ENCODE results near the gene FOXI2.

The FOXI2 gene

DNA sequence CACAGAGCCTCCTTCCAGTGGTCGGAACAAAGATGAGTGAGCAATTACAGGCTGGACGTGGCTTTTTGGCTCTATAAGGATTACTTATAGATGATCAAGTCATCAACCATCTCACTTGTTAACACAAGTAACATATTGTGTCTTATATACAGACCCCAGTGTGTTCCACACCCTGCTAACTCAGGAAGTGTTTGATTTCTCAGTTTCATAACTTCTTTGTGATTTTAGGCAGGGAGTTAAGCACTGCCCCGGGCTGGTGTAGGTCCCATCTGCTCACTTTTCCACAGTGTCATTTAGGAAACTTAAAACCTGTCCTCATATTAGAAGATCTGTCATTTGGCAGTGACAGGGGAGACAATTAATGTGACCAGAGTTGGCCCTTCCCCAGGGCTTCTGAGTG lies 6.2 kb downstream of the FOXI2 start:
- no peak for DNase-seq (ENCODE audit: low spot score)

DNA sequence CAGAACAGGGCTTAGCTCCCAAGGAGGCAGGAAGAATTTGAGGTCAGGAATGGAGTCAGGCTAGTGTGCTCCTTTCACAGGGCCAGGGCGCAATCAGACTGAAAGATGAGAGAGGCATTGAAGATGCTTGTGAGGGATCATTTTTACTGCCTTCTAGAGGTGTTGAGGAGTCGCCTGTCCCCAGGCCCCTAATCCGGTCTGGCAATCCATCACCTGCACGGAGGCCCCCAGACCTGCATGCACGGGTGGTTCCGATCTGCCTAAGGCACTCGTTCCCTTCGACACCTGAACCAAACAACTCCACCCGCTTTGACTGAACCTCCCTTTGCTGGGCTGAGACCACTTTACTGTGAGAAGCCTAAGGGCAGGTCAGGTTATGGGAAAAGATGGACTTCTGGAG lies 8.0 kb downstream of the FOXI2 start:
- DNase-seq (ENCODE audit: low spot score) = no peak

DNA sequence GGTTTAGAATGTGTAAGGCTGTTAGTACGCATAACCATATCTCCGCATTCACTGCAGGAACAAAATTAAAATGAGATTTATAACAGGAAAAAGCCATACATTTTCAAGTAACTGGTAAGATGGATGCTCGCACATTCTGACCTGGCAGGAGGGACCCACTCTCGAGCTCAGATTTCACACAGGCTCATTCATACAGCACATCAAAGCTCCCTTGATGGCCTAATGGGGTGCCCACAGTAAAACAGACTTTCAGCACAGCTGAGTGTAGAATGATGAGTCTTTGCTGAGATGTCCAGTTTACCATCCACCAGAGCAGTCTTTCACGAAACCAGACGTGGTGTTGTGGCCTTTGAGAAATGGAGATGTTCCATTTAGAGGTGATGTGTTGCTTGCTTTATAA lies 8.9 kb downstream of the FOXI2 start:
- no peak for DNase-seq (ENCODE audit: low spot score)

DNA sequence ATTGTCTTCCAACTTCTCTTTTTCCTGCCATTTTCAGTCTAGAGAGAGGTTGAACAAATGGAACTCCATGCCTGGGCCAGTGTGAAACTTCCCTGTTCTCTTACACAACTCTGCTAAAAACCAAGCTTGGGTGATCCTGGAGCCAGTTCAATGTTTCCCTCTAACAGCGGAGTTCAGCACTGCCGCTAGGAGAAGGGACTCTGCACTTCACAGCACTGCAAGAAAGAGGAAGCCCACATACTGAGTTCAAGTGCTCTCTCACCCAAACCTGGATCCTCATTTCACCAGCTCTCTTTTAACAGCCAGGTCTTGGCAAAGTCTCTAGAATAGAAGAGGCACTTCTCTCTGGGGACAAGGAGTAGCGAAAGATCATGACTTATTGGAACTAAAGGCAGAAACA lies 18.8 kb downstream of the FOXI2 start:
- no peak for DNase-seq (ENCODE audit: low spot score)

DNA sequence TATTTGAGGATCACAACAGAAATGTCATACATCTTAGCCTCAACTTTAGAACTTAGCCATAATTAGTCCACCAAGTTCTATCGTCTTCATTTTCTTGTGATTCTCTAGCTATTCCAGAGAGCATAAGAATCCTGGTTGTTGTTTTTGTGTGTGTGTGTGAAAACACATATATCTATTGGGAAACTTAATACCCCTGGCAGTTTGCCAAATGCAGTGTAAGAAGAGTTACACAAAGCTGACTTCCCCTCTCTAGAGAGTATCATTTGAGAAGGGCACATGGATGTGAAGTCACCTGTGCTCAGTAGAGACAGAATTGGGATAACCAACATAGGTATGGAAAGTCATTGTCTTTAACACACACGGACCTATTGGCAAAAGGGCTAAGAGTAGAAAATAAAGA lies 19.3 kb downstream of the FOXI2 start:
- no peak for DNase-seq (ENCODE audit: low spot score)

DNA sequence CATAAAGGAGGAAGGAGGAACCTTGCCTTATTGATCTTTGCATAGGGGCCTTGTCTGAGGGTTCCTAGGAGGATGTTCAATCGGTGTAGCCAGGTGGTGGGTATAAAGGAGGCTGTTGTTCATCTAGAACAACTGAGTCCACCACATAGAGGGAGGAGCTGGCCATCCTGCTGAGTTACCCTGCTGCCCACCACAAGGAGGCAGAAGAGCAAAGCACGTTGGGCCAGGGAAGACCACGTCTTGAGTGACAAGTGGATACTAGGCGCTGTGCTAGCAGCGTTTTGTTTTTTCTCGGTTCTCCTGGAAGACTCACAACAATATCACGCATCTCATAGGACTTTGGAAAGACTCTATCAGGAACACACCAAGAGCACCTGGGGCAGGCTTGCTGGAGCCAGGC lies 20.0 kb downstream of the FOXI2 start:
- DNase-seq (ENCODE audit: low spot score) = no peak

DNA sequence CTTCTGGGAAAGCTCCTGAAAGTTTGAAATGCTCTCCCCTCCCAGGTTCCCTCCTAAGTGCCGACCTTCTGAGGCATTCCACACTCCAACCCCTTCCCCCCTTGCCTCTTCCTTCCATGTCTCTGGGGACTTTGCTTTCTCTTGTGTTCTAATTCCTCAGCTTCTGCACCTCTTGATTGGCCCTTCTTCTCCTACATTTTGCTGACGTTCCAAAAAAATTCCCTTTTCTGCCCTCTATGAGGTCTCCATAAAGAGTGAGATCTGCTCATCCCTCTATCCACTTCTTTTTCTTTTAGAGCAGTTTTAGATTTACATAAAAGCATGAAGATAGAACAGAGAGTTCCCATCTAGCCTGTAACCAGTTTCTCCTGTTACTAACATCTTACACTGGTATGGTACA lies 22.3 kb downstream of the FOXI2 start:
- DNase-seq (ENCODE audit: low spot score) = no peak

DNA sequence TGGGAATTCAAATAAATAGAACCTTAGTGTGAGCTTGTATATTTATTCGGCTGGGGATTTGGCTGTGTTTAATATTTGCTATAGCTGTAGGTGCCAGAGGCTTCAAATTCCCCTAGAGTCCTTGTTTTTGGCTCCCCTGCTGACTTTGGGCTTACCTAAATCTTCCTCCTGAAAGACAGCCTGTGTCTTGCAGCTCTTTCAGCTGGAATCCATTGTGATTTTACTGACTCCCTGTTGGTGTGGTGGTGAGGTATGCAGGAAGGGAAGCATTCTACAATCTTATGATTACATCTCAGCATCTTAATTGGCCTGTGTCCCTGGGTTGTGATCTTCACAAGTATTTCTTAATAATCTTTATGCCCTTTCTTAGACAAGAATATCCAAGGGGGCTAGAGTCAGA lies 25.9 kb downstream of the FOXI2 start:
- no peak for DNase-seq (ENCODE audit: low spot score)

DNA sequence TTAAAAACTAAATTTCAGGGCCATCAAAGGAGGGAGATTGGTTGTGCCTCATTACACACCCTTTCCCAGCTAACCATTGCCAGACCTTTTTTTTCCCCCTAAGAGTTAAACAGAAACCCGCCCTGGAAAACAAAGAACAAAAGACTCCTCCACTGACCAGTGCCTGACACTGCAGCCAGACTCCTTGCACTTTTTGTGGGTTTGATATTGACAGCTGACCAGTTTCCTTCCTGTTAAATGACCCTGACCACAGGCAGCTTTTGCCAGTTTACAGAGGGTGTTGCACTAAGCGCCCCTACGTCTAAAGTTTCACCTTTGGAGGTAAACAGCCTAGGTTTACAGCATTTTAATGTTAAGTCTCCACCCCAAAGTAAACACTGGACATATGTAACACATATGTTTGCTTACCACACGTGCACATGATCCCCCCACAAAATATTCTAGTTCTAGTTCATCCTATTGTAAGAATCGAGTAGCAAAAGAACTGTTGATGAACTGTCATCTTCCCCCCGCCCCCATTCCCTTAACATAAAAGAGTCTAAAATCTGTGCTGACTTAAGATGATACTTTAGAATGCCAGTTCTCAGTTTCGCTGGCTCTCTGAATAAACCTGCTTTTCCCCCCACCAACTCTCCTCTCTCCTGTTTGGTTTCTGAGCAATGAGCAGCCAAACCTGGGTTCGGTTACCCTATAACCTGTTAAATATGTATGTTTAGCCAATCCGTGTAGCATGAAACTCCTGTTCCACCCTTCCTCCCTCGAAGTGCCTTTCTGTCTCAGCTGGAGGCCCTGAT lies 38.0 kb downstream of the FOXI2 start:
- DNase-seq (ENCODE audit: low spot score) = no peak

DNA sequence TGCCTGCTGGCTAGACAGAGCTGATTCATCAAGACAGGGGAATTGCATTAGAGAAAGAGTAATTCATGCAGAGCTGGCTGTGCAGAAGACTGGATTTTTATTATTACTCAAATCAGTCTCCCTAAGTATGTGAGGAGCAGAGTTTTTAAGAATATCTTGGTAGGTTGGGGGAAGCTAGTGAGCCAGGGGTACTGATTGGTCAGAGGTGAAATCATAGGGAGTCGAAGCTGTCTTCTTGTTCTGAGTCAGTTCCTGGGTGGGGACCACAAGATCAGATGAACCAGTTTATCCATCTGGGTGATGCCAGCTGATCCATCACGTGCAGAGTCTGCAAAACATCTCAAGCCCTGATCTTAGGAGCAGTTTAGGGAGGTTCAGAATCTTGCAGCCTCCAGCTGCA lies 39.8 kb downstream of the FOXI2 start:
- DNase-seq (ENCODE audit: low spot score) = no peak

DNA sequence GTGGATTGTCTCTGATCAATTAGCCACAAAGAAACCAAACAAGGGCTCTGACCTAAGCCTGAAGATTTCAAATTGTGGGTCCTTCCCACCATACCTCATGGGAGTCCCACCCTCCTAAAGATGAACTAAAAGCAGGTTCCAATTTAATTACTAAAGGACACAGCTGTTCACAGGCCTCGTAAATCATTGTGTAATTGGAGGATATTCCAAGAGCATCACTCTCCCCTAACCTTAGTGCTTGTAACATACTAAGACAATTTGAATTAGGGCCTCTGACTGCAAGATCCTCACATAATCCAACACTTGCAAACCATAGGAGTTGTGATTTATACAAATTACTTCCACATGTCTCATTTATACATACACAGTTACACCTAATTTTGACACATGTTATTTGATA lies 44.4 kb downstream of the FOXI2 start:
- no peak for DNase-seq (ENCODE audit: low spot score)

DNA sequence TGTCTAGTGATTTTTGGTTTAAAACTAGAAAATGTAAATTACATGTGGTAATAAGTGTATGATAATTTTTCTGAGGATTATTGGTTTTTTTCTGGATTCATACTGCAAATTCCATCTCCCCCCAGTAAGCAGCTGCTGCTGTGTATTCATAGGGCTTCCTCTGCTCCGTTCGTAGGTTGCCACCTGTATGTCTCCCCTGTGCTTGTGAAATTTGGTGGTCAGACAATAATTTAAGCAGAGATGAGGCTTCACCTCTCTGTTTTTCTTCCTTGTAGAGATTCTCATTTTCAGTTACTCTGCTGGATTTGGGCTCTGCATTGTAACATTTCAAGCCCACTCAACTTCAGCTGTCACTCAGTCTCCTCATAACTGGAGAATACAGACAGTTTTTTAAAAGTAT lies 50.9 kb downstream of the FOXI2 start:
- no peak for DNase-seq (ENCODE audit: low spot score)

DNA sequence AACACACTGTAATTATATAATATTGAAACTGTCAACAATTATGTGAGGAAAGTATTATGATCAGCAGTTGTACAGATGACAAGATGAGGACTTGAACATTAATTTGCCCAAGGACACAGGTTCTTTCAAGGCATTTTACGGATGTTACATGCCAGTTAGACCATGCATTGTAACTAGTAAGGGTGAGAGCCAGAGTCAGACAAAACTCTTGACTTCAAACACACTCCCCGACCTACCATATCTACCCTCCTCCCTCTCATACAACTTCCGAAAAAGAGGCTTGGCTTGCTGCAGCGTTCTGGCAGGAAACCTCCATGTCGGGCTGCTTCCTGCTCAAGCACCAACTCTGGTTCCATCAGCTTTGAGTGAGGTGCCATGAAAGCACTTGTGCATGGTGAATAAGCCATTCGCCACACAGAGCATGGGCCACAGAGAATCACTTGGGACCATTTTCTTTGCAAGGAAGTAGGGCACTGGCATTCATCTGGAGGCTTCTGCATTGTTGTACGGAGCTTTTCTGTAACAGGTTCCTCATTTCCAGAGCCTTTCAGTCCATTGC lies 53.2 kb downstream of the FOXI2 start:
- no peak for DNase-seq (ENCODE audit: low spot score)

Data from hepatic stellate cell (primary cell).